Stimulated activated memory B cell treated with anti-CD40 and anti-IgM and Interleukin-4, amounts not matched to agents 10 μg/mL and 1 μg/mL and 100 μg/mL, for 72 hours (primary cell): Measurements from ENCODE around the gene GOLGB1.
"Not testable (repeated sequence)": the region's sequence is repeated elsewhere in the genome, so short reads cannot be mapped to it uniquely, and the experiment has no call there.

Experiments
- ATAC-seq: fragments of 150-1000 bp; cut with Tn5 transposase; 2 replicates; pipeline ENCODE4 v1.10.0; 2021
- H3K27ac Mint-ChIP-seq: one replicate; pipeline ENCODE4 v1.8.0; 2022; ENCODE audit warnings: mild to moderate bottlenecking, mixed read lengths
- H3K27me3 Mint-ChIP-seq: one replicate; pipeline ENCODE4 v1.8.0; 2022; ENCODE audit warnings: mixed read lengths
- H3K36me3 Mint-ChIP-seq: one replicate; pipeline ENCODE4 v1.8.0; 2022; ENCODE audit warnings: mixed read lengths
- H3K4me1 Mint-ChIP-seq: one replicate; pipeline ENCODE4 v1.8.0; 2022; ENCODE audit warnings: mixed read lengths
- H3K4me3 Mint-ChIP-seq: one replicate; pipeline ENCODE4 v1.8.0; 2022; ENCODE audit warnings: mild to moderate bottlenecking, moderate library complexity, mixed read lengths
- H3K9me3 Mint-ChIP-seq: one replicate; pipeline ENCODE4 v1.8.0; 2022; ENCODE audit warnings: mixed read lengths

The GOLGB1 gene

DNA sequence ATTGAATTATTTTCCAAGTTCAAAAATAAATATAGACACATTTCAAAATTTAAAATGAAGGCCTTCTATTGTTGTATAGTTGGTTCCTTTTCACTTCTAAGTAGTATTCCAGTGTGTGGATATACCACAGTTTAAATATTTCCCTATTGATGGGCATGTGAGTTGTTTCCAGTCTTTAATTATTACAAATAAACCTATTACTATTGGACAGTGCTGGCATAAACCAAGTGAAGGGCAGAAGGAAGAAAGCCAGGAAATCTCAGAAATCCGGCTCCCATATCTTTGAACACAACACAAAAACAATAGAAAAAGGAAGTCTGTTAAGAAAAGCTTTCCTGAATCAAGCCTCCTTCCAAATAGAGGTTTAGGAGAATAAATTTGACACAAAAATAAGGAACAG is 26.1 kb downstream of the GOLGB1 start:
- no peaks in the 10 kb centered on the region for H3K9me3 Mint-ChIP-seq
- no peaks in the 10 kb centered on the region for H3K27me3 Mint-ChIP-seq
- peak overlapping the region; percentile 16 for H3K27ac Mint-ChIP-seq
- peaks cover 71% of the 10 kb centered on the region for H3K36me3 Mint-ChIP-seq
- H3K4me3 Mint-ChIP-seq, result no peak overlapping the region
- ATAC-seq, result no peak
- H3K4me1 Mint-ChIP-seq, result peaks cover 12% of the 10 kb centered on the region

GRCh38 chr3:121722411-121722810 is 27.1 kb downstream of the GOLGB1 start:
- no peak overlapping the region for H3K4me3 Mint-ChIP-seq
- no peak for ATAC-seq
- H3K9me3 Mint-ChIP-seq, result no peaks in the 10 kb centered on the region
- H3K27ac Mint-ChIP-seq, result no peak overlapping the region
- peaks cover 71% of the 10 kb centered on the region for H3K36me3 Mint-ChIP-seq
- no peaks in the 10 kb centered on the region for H3K27me3 Mint-ChIP-seq
- peaks cover 12% of the 10 kb centered on the region for H3K4me1 Mint-ChIP-seq

DNA sequence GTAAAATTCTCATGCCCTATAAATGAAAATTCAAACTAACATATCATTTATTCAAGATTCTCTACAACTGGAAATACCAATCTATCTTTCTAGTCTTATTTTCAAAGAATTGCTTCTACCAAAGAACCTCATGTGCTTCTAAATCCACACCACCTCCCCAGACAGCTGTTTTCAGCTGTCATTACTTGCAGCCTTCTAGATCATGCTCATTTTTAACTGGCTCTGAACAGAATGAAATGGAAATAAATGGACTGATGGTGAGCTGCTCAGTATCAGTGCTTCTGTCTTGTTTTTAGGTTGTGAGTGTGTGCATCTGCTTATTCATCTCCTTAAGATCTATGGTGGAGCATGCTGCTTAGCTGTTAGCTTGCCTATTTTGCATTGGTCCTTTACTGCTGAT is 29.4 kb downstream of the GOLGB1 start:
- no peak for ATAC-seq
- no peaks in the 10 kb centered on the region for H3K27me3 Mint-ChIP-seq
- H3K36me3 Mint-ChIP-seq, result peaks cover 71% of the 10 kb centered on the region
- no peak overlapping the region for H3K4me3 Mint-ChIP-seq
- H3K4me1 Mint-ChIP-seq, result peaks cover 12% of the 10 kb centered on the region
- no peaks in the 10 kb centered on the region for H3K9me3 Mint-ChIP-seq
- H3K27ac Mint-ChIP-seq, result no peak overlapping the region

- Mint-ChIP-seq H3K27me3 (no peaks in the 10 kb centered on the region), H3K36me3 (peaks cover 65% of the 10 kb centered on the region), H3K4me3 (no peak overlapping the region), H3K4me1 (peaks cover 10% of the 10 kb centered on the region), H3K27ac (no peak overlapping the region), H3K9me3 (no peaks in the 10 kb centered on the region)
- no peak for ATAC-seq
Measured at GRCh38 chr3:121719423-121719822, 30.1 kb downstream of the GOLGB1 start.

DNA sequence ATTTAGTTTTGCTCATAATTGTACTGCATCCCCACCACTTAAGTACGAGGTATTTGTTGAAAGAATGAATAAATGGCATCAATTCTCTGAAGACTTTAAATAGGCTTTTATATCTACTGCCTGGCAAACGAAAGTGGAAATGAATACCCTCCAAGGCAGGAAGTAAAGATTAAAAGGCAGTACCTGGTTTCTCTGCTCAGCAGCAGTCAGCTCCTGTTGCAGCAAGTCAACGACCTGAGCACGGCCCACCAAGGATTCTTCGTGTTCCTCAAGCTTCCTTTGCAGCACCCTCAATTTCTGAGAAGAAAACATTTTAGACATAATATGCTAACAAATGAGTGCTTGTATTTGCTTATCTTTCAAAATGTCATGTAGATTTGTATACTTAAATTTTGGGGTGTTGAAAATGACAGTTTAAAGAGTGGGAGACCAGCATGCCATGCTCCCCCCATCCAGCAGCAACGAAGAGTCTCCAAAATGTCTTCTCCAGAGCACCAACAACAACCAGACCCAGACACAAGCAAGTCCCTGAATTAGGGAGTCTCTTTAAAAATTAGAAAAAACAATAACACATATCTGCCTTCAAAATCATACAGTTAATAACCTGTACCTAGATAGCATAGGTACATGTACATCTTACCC is 31.2 kb downstream of the GOLGB1 start:
- peaks cover 63% of the 10 kb centered on the region for H3K36me3 Mint-ChIP-seq
- H3K4me3 Mint-ChIP-seq, result no peak overlapping the region
- H3K9me3 Mint-ChIP-seq, result no peaks in the 10 kb centered on the region
- no peak for ATAC-seq
- no peak overlapping the region for H3K27ac Mint-ChIP-seq
- H3K27me3 Mint-ChIP-seq, result no peaks in the 10 kb centered on the region
- no peaks in the 10 kb centered on the region for H3K4me1 Mint-ChIP-seq

DNA sequence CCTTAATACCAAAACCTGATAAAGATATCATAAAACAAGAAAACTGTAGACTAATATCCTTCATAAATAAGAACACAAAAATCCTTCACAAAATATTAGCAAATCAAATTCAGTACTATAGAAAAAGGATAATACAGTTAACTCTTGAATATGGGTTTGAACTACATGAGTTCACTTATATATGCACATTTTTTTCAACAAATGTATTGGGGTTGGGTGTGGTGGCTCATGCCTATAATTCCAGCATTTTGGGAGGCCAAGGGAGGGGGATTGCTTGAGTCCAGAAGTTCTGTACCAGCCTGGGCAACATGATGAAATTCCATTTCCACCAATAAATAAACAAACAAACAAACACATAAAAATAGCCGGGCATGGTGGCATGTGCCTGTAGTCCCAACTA is 39.2 kb downstream of the GOLGB1 start:
- no peak overlapping the region for H3K27ac Mint-ChIP-seq
- H3K9me3 Mint-ChIP-seq, result no peaks in the 10 kb centered on the region
- ATAC-seq, result no peak
- H3K4me1 Mint-ChIP-seq, result peaks cover 17% of the 10 kb centered on the region
- H3K4me3 Mint-ChIP-seq, result no peak overlapping the region
- peaks cover 62% of the 10 kb centered on the region for H3K36me3 Mint-ChIP-seq
- no peaks in the 10 kb centered on the region for H3K27me3 Mint-ChIP-seq

DNA sequence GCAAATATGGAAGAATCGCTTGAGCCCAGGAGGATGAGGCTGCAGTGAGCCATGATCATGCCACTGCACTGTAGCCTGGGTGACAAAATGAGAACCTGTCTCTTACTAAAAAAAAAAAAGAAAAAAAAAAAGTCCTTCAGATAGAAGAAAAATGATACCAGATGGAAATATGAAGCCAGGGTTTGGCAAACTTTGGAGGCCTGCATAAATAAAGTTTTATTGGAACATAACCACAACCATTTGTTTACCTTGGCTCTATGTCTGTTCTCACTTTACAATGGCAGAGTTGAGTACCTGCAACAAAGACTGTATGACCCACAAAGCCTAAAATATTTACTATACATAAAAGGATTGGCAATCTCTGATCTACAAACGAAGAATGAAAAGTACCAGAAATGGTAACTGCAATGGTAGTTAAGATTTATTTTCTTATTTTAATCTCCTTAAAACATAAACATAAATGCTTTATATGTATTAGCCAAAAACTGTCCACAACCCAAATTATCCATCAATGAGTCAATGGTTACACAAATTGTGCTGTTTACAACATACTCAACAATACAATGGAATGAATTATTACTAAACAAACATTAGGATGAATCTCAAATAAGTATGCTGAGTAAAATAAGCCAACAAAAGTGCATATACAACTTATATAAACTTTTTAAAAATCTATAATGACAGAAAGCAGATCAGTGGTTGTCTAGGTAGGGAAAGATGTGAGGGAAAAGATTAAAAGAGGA is 41.8 kb downstream of the GOLGB1 start:
- Mint-ChIP-seq H3K27me3 (no peaks in the 10 kb centered on the region), H3K27ac (no peak overlapping the region), H3K36me3 (peaks cover 71% of the 10 kb centered on the region), H3K4me3 (no peak overlapping the region), H3K4me1 (peaks cover 19% of the 10 kb centered on the region), H3K9me3 (no peaks in the 10 kb centered on the region)
- ATAC-seq, result no peak

- Mint-ChIP-seq H3K27ac (no peak overlapping the region), H3K9me3 (no peaks in the 10 kb centered on the region), H3K4me1 (peaks cover 13% of the 10 kb centered on the region), H3K36me3 (peaks cover 81% of the 10 kb centered on the region), H3K27me3 (no peaks in the 10 kb centered on the region), H3K4me3 (no peak overlapping the region)
- no peak for ATAC-seq
Measured at GRCh38 chr3:121705541-121705940, 44.0 kb downstream of the GOLGB1 start.

- H3K27ac Mint-ChIP-seq, result no peak overlapping the region
- H3K4me3 Mint-ChIP-seq, result no peak overlapping the region
- peaks cover 77% of the 10 kb centered on the region for H3K36me3 Mint-ChIP-seq
- no peaks in the 10 kb centered on the region for H3K9me3 Mint-ChIP-seq
- peaks cover 12% of the 10 kb centered on the region for H3K4me1 Mint-ChIP-seq
- no peaks in the 10 kb centered on the region for H3K27me3 Mint-ChIP-seq
- ATAC-seq, result no peak
Measured at GRCh38 chr3:121703973-121704372, 45.6 kb downstream of the GOLGB1 start.

GRCh38 chr3:121698901-121699300 is 50.6 kb downstream of the GOLGB1 start:
- Mint-ChIP-seq H3K27me3 (no peaks in the 10 kb centered on the region), H3K9me3 (no peaks in the 10 kb centered on the region), H3K4me3 (no peak overlapping the region), H3K4me1 (peaks cover 5% of the 10 kb centered on the region), H3K36me3 (peaks cover 58% of the 10 kb centered on the region), H3K27ac (no peak overlapping the region)
- no peak for ATAC-seq

- ATAC-seq, result no peak
- no peak overlapping the region for H3K4me3 Mint-ChIP-seq
Measured at GRCh38 chr3:121698476-121698875, 51.1 kb downstream of the GOLGB1 start.

DNA sequence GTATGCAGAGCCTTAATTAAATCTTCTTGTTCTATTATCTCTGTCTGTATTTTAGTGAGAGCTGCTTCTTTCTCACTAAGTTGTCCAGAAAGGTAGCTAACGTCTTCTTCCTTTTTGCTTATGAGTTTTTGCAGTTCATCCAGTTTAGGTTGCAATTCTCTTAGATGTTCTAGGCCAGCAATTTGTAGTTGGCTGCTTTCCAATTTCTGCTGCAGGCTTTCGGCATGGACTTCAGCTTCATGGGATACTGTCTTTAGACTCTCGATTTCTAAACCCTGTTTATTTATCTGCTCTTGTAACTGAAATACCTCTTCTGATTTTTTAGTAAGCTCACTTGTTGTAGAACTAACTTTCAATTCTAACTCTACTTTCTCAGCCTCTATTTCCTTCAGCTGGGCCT is 53.4 kb downstream of the GOLGB1 start:
- ATAC-seq, result no peak
- Mint-ChIP-seq H3K4me3 (no peak overlapping the region), H3K4me1 (peaks cover 16% of the 10 kb centered on the region), H3K9me3 (no peaks in the 10 kb centered on the region), H3K27ac (no peak overlapping the region), H3K36me3 (peaks cover 45% of the 10 kb centered on the region), H3K27me3 (no peaks in the 10 kb centered on the region)

More at GRCh38 chr3:121698476-121698875, 51.1 kb downstream of the GOLGB1 start:
- Mint-ChIP-seq H3K4me1 (peaks cover 5% of the 10 kb centered on the region), H3K27me3 (no peaks in the 10 kb centered on the region), H3K9me3 (no peaks in the 10 kb centered on the region), H3K36me3 (peaks cover 54% of the 10 kb centered on the region), H3K27ac (no peak overlapping the region)

DNA sequence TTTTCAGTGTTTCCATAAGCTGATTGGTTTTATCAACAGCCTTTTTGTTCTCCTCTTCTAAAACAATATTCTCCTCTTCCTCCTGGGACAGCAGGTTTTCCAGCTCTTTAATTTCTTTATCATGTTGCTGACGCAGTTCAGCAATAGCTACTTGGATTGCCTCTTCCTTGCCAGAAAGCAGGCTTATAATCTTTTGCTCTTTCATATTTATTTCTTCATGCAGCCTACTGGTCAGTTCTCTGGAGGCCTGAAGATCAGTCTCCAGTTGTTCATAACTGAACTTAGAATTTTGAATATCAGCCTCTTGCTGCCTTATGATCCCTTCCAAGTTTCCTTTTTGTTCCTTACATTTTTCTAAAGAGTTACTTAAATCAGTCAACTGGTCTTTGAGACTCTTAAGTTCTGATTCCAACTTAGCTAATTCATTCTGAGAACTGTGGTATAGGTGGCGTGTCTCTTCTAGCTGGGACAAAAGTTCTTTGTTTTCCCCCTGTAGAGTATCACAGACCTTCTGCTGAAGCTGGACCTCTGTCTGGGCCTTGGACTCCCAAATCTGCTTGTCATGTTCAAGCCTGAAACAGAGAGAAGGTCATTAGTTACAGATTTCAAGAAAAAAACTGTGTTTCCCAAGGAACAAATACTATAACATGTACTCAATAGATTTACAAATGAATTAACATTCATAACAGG is 57.4 kb downstream of the GOLGB1 start:
- Mint-ChIP-seq H3K9me3 (no peaks in the 10 kb centered on the region), H3K27ac (peak overlapping the region; percentile 8), H3K27me3 (no peaks in the 10 kb centered on the region), H3K4me3 (no peak overlapping the region), H3K36me3 (peaks cover 43% of the 10 kb centered on the region), H3K4me1 (peaks cover 18% of the 10 kb centered on the region)
- ATAC-seq, result no peak

GRCh38 chr3:121690777-121691405 is 58.6 kb downstream of the GOLGB1 start:
- peak; percentile 57 for ATAC-seq
- peaks cover 50% of the 10 kb centered on the region for H3K36me3 Mint-ChIP-seq
- H3K4me1 Mint-ChIP-seq, result peaks cover 18% of the 10 kb centered on the region
- H3K27ac Mint-ChIP-seq, result peak overlapping the region; percentile 8
- no peaks in the 10 kb centered on the region for H3K27me3 Mint-ChIP-seq
- H3K4me3 Mint-ChIP-seq, result no peak overlapping the region
- H3K9me3 Mint-ChIP-seq, result peaks cover 3% of the 10 kb centered on the region

- not testable (repeated sequence) for ATAC-seq, H3K4me3 Mint-ChIP-seq, H3K9me3 Mint-ChIP-seq, H3K27me3 Mint-ChIP-seq, H3K27ac Mint-ChIP-seq
- Mint-ChIP-seq H3K36me3 (peaks cover 66% of the 10 kb centered on the region), H3K4me1 (peaks cover 18% of the 10 kb centered on the region)
Measured at GRCh38 chr3:121688747-121689146, 60.8 kb downstream of the GOLGB1 start.
